Activated naive CD4-positive, alpha-beta T cell treated with anti-CD3 and anti-CD28 coated beads, Interleukin-2, amount 50 U/mL, for 72 hours (primary cell): Measurements from ENCODE around the gene CCT7. TPM values are rescaled to one million over a fixed set of nuclear protein-coding genes. Genes with fewer than 3 reads are reported as not detected.

Source experiments
- ATAC-seq, 2 donors: fragments of 150-1000 bp; cut with Tn5 transposase; 2 replicates each; pipeline ENCODE4 v1.10.0; 2021; ENCODE audit warnings: mild to moderate bottlenecking in 2 of 2, moderate library complexity in 2 of 2
- DNase-seq, 2 donors: peaks; one replicate each; pipeline ENCODE4 v3.0.0; 2021 to 2022; ENCODE audit warnings: low spot score in 2 of 2
- H3K27ac Mint-ChIP-seq, 2 donors: one replicate each; pipeline ENCODE4 v1.8.0; 2022; ENCODE audit warnings: mild to moderate bottlenecking in 2 of 2, mixed read lengths in 2 of 2
- H3K36me3 Mint-ChIP-seq, 2 donors: one replicate each; pipeline ENCODE4 v1.8.0; 2022; ENCODE audit warnings: mixed read lengths in 2 of 2
- H3K9me3 Mint-ChIP-seq, 2 donors: one replicate each; pipeline ENCODE4 v1.8.0; 2022; ENCODE audit warnings: mixed read lengths in 2 of 2
- total RNA-seq, 2 donors: library from RNA; stranded (reverse); gene quantifications; one replicate each; pipeline ENCODE4 v1.2.3, GENCODE V29; 2022

The CCT7 gene
- total RNA-seq, 2 donors from 2014 or later = 417 to 503 TPM

DNA sequence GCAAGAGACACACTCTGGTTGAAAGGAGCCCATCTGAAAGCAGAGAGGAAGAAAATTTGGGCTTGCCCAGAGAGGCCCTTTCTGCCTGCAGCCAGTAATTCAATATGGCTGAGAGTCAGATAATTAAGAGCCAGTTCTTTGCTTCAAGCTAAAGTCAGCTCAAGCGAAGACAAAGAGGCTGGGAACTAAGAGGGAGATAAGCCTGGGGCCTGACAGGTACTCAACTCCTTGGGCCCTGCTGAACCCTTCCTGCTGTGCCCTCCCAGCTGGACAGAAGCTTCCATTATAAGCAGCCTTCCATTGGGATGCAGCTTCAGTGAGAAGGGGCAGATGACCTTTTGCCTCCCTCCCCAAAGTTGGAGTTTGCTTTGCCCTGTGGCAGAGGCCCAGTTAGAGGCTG, 38.2 kb downstream of the CCT7 start:
- no peak overlapping the region for H3K27ac Mint-ChIP-seq
- H3K36me3 Mint-ChIP-seq = peaks cover 5 to 8% of the 10 kb centered on the region in 2 donors
- no peak for ATAC-seq

DNA sequence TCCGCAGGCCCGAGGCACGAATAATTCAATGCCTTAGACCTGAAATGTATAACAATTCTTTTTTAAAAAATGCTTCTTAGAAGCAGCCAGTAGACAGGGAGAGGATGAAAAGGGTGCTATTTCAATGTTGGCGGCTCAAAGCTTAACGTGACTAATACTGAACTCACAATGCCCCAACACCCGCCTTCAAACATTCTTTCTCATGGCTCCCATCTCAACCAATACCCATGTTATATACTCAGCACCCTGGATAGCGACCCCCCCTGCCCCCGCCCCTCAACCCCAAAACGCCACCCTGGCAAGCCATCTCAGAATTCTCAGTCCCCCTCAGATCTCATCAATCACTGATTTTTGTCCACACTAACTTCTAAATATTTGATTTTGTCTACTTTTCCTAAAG, 45.7 kb downstream of the CCT7 start:
- no peaks in the 10 kb centered on the region for H3K9me3 Mint-ChIP-seq
- no peak overlapping the region for H3K27ac Mint-ChIP-seq
- no peak for DNase-seq
- ATAC-seq = no peak
- peaks cover 0 to 22% of the 10 kb centered on the region in 2 donors for H3K36me3 Mint-ChIP-seq

More for the DNA sequence above, 38.2 kb downstream of the CCT7 start:
- no peak for DNase-seq
- no peaks in the 10 kb centered on the region for H3K9me3 Mint-ChIP-seq

DNA sequence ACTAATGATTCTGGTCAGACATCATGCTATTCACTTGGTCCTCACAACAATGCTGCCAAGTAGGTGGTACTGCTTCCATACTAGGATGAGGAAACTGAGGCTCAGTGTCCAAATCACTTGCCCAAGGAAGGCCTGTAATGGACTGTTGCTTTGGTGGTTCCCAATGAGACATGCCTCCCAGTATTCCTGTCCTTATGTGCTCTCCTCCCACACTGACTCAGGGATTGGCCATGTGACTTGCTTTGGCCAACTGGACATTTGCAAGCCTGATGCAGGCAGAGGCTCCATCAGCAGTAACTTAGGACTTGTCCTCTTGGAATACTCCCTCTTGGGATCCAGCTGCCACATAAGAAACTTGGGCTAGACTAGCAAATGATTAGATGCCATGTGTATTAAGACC, 47.1 kb downstream of the CCT7 start:
- H3K36me3 Mint-ChIP-seq = peaks cover 0 to 22% of the 10 kb centered on the region in 2 donors
- ATAC-seq (no peak), DNase-seq (no peak)
- no peaks in the 10 kb centered on the region for H3K9me3 Mint-ChIP-seq
- H3K27ac Mint-ChIP-seq = no peak overlapping the region

DNA sequence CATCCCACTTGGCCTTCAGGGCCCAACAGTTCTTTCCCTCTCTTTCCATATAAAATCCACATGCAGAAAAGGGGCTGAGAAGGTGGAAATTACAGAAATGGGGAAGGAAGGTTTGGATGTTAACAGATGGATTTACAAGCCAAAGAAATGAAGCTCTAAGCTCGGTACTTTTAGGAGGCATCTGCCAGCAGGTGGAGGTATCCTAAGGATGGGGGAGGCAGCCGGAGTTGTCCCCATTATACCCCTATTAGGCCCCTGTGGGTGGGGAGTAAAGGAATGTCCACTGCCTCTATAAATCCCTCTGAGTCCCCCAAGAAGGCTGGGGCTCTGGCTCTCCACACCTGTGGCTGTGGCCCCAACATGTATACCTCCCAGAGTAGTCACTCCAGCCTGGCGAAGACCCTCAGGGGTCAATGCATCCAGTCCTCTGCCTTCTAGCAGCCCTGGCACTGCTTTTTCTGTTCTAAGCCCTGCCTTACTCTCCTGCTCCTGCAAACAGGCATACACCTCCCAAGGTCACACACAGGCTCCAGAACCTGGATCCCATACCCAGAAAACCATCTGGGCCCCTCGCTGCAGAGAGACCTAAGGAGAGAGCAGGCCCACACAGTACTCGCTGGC, 48.9 kb downstream of the CCT7 start:
- H3K27ac Mint-ChIP-seq = peak overlapping the region; percentile 43 to 65
- ATAC-seq (no peak), DNase-seq (no peak)
- H3K9me3 Mint-ChIP-seq = no peaks in the 10 kb centered on the region
- peaks cover 0 to 22% of the 10 kb centered on the region in 2 donors for H3K36me3 Mint-ChIP-seq

- DNase-seq = peak in 1 of 2 donors; percentile 25
- ATAC-seq = peak; percentile 40 to 57
- no peaks in the 10 kb centered on the region for H3K9me3 Mint-ChIP-seq
- H3K36me3 Mint-ChIP-seq = peaks cover 0 to 16% of the 10 kb centered on the region in 2 donors
- peak overlapping the region; percentile 43 to 65 for H3K27ac Mint-ChIP-seq
Measured at GRCh38 chr2:73283545-73284295, 49.6 kb downstream of the CCT7 start.

DNA sequence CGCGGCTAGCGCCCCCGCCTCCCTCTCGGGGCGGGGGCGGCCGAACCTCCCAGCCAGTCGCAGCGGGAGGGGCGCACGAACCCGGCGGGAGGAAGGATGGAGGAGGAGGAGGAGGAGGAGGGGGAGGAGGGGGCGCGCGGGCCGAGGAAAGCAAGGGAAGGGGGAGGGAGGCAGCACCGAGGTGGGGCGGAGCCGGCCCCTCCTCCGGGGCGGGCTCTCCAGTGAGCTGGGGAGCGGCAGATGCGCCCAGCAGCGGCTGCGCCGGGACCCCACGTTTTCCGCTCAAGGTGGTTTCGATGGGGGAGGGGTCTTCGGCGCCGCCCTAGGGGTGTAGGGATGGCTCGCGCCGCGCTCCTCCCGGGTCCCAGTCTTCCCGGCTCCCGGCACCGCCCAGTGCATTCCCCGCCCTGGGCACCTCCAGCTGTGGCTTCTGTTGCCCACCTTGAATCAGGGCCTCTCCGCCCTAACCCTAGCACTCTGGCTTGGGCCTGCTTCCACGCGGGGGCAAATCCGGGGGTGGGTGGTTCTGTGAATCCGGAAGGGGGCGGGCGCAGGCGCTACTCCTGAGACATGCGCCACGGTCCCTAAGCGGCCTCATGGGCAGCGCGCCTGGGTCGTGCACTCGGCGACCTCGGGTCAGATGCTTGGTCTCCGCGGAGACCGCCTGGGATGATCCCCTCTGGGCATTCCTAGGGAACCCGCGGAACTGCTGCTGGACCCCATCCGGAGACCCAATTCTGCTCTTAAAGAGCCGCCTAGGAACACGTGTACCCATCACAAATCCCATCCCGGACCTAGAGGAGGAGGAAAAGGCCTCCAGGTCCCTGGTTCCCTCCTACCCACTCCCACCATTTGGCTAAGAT, 50.4 kb downstream of the CCT7 start, which contains the start of gene FBXO41:
Gene FBXO41, minus strand, starts transcription at position 183 of the 863 bp plus-strand sequence. CDS start 14,848 bp downstream, outside the sequence.
- DNase-seq (peak; percentile 71 to 77), ATAC-seq (peak; percentile 81 to 89)
- H3K9me3 Mint-ChIP-seq = no peaks in the 10 kb centered on the region
- H3K27ac Mint-ChIP-seq = peak within 1 kb of the TSS; percentile 43 to 65
- H3K36me3 Mint-ChIP-seq = peaks cover 0 to 8% of the 10 kb centered on the region in 2 donors

DNA sequence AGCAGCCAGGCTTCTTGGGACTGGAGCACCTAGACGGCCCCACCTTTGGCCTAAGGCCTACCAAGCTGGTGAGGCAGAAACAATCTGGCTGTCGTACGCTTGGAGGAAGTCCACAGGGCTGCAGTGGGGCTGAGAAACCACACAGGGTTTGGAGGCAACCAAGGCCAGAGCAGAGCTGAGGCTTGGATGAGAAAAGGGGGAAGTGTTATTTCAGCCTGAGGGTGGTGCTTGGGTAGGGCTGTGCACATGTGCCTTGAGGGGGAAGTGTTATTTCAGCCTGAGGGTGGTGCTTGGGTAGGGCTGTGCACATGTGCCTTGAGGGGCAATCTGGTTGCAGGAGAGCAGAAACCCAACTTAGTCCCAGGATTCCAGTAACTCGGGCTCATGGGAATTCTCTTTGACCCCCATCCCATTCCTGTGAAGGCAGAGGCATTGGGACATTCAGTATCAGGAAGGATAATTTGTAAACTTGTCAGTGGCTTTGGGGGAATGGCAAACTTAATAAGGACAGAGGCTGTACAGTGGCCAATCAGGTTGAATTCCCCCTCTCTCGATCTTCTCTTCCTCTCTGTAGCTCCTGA, 51.1 kb downstream of the CCT7 start:
- peak in 1 of 2 donors; percentile 24 for DNase-seq
- Mint-ChIP-seq H3K27ac (no peak overlapping the region), H3K9me3 (no peaks in the 10 kb centered on the region), H3K36me3 (peaks cover 0 to 6% of the 10 kb centered on the region in 2 donors)
- ATAC-seq = peak; percentile 9 to 26

DNA sequence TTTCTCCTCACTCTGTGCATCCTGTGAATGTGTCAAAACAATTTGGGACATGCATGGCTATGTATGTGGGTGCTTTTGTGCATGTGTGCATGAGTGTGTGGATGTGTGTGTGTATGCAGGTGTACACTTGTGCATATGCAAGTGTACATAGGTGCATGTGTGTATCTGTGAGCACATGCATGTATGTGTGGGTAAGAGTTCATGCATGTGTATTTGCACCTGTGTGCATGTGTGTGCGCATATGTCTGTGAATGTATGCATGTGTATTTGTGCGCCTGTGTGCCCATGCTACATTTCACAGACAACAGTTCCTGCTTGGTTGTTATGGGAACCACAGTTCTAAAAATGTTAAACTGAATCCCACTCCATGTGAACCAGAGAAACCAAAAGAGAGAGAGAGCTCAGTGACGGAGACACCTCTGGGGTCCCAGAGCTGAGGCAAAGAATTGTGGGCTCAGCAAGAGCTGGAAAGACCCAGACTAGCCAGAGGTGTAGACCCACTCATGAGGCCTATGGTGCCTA, 52.1 kb downstream of the CCT7 start:
- no peak for ATAC-seq
- H3K27ac Mint-ChIP-seq = no peak overlapping the region
- peaks cover 0 to 4% of the 10 kb centered on the region in 2 donors for H3K36me3 Mint-ChIP-seq

GRCh38 chr2:73289304-73289703, 55.2 kb downstream of the CCT7 start:
- Mint-ChIP-seq H3K36me3 (peaks cover 0 to 6% of the 10 kb centered on the region in 2 donors), H3K27ac (no peak overlapping the region), H3K9me3 (no peaks in the 10 kb centered on the region)
- ATAC-seq (no peak), DNase-seq (no peak)

More for the DNA sequence above, 52.1 kb downstream of the CCT7 start:
- no peak for DNase-seq
- no peaks in the 10 kb centered on the region for H3K9me3 Mint-ChIP-seq

DNA sequence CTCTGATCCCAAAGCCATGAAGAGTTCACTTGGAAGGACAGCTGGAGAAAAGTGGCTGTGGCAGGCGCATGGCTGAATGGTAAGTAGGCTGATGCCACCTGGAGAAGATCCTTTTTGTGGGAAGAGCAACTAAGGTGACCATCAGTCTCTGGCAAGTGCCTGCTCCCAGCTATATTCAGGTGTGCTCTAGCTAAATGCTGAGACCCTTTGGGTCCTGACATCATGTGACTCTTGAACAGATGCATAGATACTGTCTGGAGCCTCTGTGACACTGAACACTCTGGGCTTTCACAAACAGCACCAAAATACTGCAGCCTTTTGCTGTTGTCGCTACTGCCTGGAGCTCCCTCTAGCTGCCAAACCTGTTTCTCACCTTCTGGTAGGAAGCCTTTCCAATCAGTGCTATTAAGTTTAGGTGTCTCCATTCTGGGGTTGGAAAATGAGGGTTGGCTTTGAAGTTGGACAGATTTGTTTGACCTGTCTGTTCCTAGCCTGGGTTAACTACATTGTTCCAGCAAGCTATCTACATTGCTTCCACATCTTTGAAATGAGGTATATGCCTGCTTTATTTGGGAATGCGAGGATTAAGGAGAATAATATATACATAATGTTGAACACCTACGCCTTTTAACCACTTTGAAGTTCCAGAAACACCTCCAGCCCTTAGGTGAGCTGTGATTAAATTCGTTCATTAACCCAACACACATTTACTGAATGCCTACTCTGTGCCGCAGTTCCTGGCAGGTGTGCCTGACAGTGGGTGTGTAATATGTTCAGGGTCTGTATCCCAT, 56.1 kb downstream of the CCT7 start:
- peaks cover 0 to 6% of the 10 kb centered on the region in 2 donors for H3K36me3 Mint-ChIP-seq
- H3K27ac Mint-ChIP-seq = no peak overlapping the region
- DNase-seq = peak in 1 of 2 donors; percentile 55
- H3K9me3 Mint-ChIP-seq = no peaks in the 10 kb centered on the region
- ATAC-seq = no peak

GRCh38 chr2:73291093-73291460, 57.0 kb downstream of the CCT7 start:
- ATAC-seq = peak in 1 of 2 donors; percentile 24
- DNase-seq = peak in 1 of 2 donors; percentile 69

DNA sequence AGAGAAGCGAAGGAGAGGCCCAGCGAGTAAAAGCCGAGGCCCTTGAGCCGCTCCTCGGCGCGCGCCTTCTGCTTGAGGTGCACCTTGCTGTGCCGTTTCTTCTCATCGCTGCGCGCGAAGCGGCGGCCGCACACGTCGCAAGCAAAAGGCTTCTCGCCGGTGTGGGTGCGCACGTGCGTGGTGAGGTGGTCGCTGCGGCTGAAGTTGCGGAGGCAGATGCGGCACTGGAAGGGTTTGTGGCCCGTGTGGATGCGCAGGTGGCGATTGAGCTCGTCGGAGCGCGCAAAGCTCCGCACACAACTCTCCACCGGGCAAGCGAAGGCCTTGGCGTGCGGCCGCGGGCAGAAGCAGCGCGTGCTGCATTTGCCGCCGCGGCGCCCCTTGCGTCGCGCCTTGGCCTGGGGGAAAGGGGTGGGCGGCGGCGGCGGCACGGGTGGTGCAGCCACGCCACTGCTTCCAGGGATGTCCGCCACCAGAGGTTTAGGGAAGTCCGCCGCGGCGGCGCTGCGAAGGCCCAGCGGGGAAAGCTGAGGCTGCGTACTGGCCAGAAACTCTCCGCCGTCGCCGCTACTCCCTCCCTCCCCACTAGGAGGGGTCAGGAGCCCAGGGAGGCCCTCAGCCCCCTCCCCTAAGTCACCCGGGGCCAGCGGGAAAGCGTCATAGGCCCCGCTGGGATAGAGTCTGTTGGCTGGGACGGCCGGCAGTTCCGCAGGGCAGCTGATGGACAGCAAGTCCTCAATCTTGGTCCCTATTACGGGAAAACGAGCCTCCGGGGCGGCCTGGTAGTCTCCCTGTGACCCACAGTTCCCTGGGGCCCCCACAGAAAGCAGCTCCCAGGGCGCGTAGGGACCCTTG, 57.6 kb downstream of the CCT7 start:
- Mint-ChIP-seq H3K36me3 (peaks cover 0 to 6% of the 10 kb centered on the region in 2 donors), H3K27ac (no peak overlapping the region), H3K9me3 (no peaks in the 10 kb centered on the region)
- DNase-seq (peak in 1 of 2 donors; percentile 18), ATAC-seq (peak in 1 of 2 donors; percentile 9)

More at GRCh38 chr2:73291093-73291460, 57.0 kb downstream of the CCT7 start:
- peaks cover 0 to 6% of the 10 kb centered on the region in 2 donors for H3K36me3 Mint-ChIP-seq
- H3K9me3 Mint-ChIP-seq = no peaks in the 10 kb centered on the region
- H3K27ac Mint-ChIP-seq = no peak overlapping the region

GRCh38 chr2:73292316-73292905, 58.3 kb downstream of the CCT7 start:
- Mint-ChIP-seq H3K27ac (no peak overlapping the region), H3K36me3 (peaks cover 0 to 6% of the 10 kb centered on the region in 2 donors), H3K9me3 (no peaks in the 10 kb centered on the region)
- DNase-seq (no peak), ATAC-seq (no peak)

- no peak overlapping the region for H3K27ac Mint-ChIP-seq
- H3K9me3 Mint-ChIP-seq = no peaks in the 10 kb centered on the region
- no peak for ATAC-seq
- H3K36me3 Mint-ChIP-seq = peaks cover 0 to 6% of the 10 kb centered on the region in 2 donors
- DNase-seq = peak in 1 of 2 donors; percentile 20
Measured at GRCh38 chr2:73292906-73293533, 58.9 kb downstream of the CCT7 start.
